SK-N-SH (cell line): Measurements from ENCODE around the gene RAB33A. TPM values are rescaled to one million over a fixed set of nuclear protein-coding genes. Genes with fewer than 3 reads are reported as not detected.

Experiments used
- CTCF ChIA-PET: fragments of 300-600, 350-600 bp; formaldehyde crosslinking; extraction: SDS; loops from one replicate; lab custom pipeline; 2021; lab: Yijun Ruan, JAX
- POLR2A ChIA-PET: fragments of 350-600 bp; sonication (Branson Sonifier 250); formaldehyde crosslinking; extraction: SDS; loops from one replicate; lab custom pipeline; 2020; ENCODE audit warnings: antibody characterized with exemption, inconsistent platforms; lab: Yijun Ruan, JAX
- DNase-seq: peaks from one replicate; pipeline ENCODE4 v3.0.0; 2012
- H2AFZ ChIP-seq: fragments of 200-600 bp; sonication (generic); 2 replicates; pipeline ENCODE4 v1.8.1; 2016; ENCODE audit warnings: antibody characterized with exemption, mild to moderate bottlenecking, low read depth
- H3F3A ChIP-seq: fragments of 200-600 bp; sonication (generic); replicated peaks from 2 replicates; pipeline ENCODE3; 2016; ENCODE audit warnings: antibody characterized with exemption, mild to moderate bottlenecking; ENCODE audit not compliant: insufficient read depth
- H3K27ac ChIP-seq, 2 experiments: fragments of 200-500 bp in 1 of 2; fragments of 200-600 bp in 1 of 2; sonication (Bioruptor generic) in 1 of 2; sonication (generic), shearing (Covaris generic) in 1 of 2; 2 replicates each; pipeline versions ENCODE4 v1.5.1 to v1.6.1; 2014 to 2016; ENCODE audit warnings: low read depth in 2 of 2, inconsistent platforms in 1 of 2, low read length in 1 of 2, mild to moderate bottlenecking in 1 of 2, mixed read lengths in 1 of 2
- H3K27me3 ChIP-seq: fragments of 200-600 bp; sonication (generic), shearing (Covaris generic); 2 replicates; pipeline ENCODE4 v1.6.1; 2016; ENCODE audit warnings: mixed run types; ENCODE audit not compliant: insufficient read depth
- H3K36me3 ChIP-seq, 2 experiments: fragments of 200-500 bp in 1 of 2; fragments of 200-600 bp in 1 of 2; sonication (Bioruptor generic) in 1 of 2; sonication (generic) in 1 of 2; replicated peaks in 1 of 2; 2 replicates each; pipeline versions ENCODE3 to v1.5.1; 2014 to 2016; ENCODE audit warnings: low read length in 1 of 2, mild to moderate bottlenecking in 1 of 2; ENCODE audit not compliant: insufficient read depth in 2 of 2, control insufficient read depth in 1 of 2
- H3K4me1 ChIP-seq, 2 experiments: fragments of 200-500 bp in 1 of 2; fragments of 200-600 bp in 1 of 2; sonication (Bioruptor generic) in 1 of 2; sonication (generic), shearing (Covaris generic) in 1 of 2; 2 replicates each; pipeline versions ENCODE4 v1.5.1 to v1.6.1; 2014 to 2016; ENCODE audit warnings: low read depth in 1 of 2, low read length in 1 of 2, mixed run types in 1 of 2; ENCODE audit not compliant: insufficient read depth in 2 of 2, control insufficient read depth in 1 of 2
- H3K4me2 ChIP-seq: fragments of 200-600 bp; sonication (generic), shearing (Covaris generic); 2 replicates; pipeline ENCODE4 v1.6.1; 2017; ENCODE audit warnings: mixed run types
- H3K4me3 ChIP-seq, 2 experiments: fragments of 200-500 bp in 1 of 2; fragments of 200-600 bp in 1 of 2; sonication (Bioruptor generic) in 1 of 2; sonication (generic), shearing (Covaris generic) in 1 of 2; 2 replicates each; pipeline versions ENCODE4 v1.5.1 to v1.8.1; 2014 to 2016; ENCODE audit warnings: low read depth in 2 of 2, inconsistent platforms in 1 of 2, low read length in 1 of 2, mild to moderate bottlenecking in 1 of 2, mixed read lengths in 1 of 2, moderate library complexity in 1 of 2
- H3K79me2 ChIP-seq: fragments of 200-600 bp; sonication (generic); 2 replicates; pipeline ENCODE4 v1.8.1; 2017; ENCODE audit warnings: mild to moderate bottlenecking; ENCODE audit not compliant: insufficient read depth
- H3K9ac ChIP-seq: fragments of 200-600 bp; sonication (generic); 2 replicates; pipeline ENCODE4 v1.6.1; 2017; ENCODE audit warnings: mixed run types
- H3K9me2 ChIP-seq: fragments of 200-600 bp; sonication (generic); 2 replicates; pipeline ENCODE4 v1.6.1; 2017; ENCODE audit warnings: mixed run types
- H3K9me3 ChIP-seq: fragments of 200-600 bp; sonication (generic); 2 replicates; pipeline ENCODE4 v1.6.1; 2017; ENCODE audit warnings: mixed run types, mild to moderate bottlenecking, moderate library complexity
- H4K20me1 ChIP-seq: fragments of 200-600 bp; sonication (generic); 2 replicates; pipeline ENCODE4 v1.6.1; 2017; ENCODE audit warnings: mild to moderate bottlenecking, mixed run types; ENCODE audit not compliant: insufficient read depth
- EZH2phosphoT487 ChIP-seq: fragments of 200-600 bp; sonication (generic); IDR thresholded peaks from 2 replicates; pipeline ENCODE4 v1.6.1; 2017; ENCODE audit warnings: low read depth, mixed run types, mild to moderate bottlenecking, antibody characterized with exemption, moderate library complexity, borderline replicate concordance
- FOXJ3 ChIP-seq: sonication (generic); formaldehyde crosslinking; IDR thresholded peaks from 2 replicates; pipeline ENCODE4 v1.5.1; 2020; ENCODE audit warnings: mild to moderate bottlenecking, missing genetic modification reagents
- GATA2 ChIP-seq: sonication (generic); formaldehyde crosslinking; IDR thresholded peaks from 2 replicates; pipeline ENCODE4 v1.5.0; 2020; ENCODE audit warnings: mild to moderate bottlenecking, missing genetic modification reagents
- JUND ChIP-seq: IDR thresholded peaks from 2 replicates; pipeline ENCODE4 v1.4.0; 2012
- MEF2A ChIP-seq: IDR thresholded peaks from 2 replicates; pipeline ENCODE4 v1.4.0; 2012; ENCODE audit warnings: low read depth, borderline replicate concordance
- TEAD4 ChIP-seq: IDR thresholded peaks from 2 replicates; pipeline ENCODE4 v1.4.0; 2012; ENCODE audit warnings: mild to moderate bottlenecking, borderline replicate concordance; ENCODE audit not compliant: insufficient read depth
- YY1 ChIP-seq: IDR thresholded peaks from 2 replicates; pipeline ENCODE4 v1.4.0; 2012; ENCODE audit warnings: low read depth, mild to moderate bottlenecking
- WGBS: methylation state at CpG from one replicate; pipeline ENCODE4 v1.1.6; 2017; ENCODE audit warnings: low lambda C conversion rate; 5-methylcytosine and 5-hydroxymethylcytosine counted together
- polyA plus RNA-seq, 3 experiments: library from polyadenylated mRNA; depleted of rRNA; stranded (reverse); fragments of >200 nt; gene quantifications; 2 replicates each; pipeline ENCODE4 v1.2.3, GENCODE V29; 2012
- TF ChIP-seq, protein P1 (sequence below): IDR thresholded peaks from 2 replicates; pipeline ENCODE4 v1.4.0; 2012; ENCODE audit warnings: low read depth, borderline replicate concordance
- TF ChIP-seq, protein P2 (sequence below): fragments of 200-600 bp; sonication (generic); IDR thresholded peaks from 2 replicates; pipeline ENCODE4 v1.6.1; 2017; ENCODE audit warnings: antibody characterized with exemption, mild to moderate bottlenecking, moderate library complexity

Gene RAB33A
- polyA plus RNA-seq, 1 of the 3 experiments (the other 2 are of a cell fraction), result 1.2 TPM

DNA sequence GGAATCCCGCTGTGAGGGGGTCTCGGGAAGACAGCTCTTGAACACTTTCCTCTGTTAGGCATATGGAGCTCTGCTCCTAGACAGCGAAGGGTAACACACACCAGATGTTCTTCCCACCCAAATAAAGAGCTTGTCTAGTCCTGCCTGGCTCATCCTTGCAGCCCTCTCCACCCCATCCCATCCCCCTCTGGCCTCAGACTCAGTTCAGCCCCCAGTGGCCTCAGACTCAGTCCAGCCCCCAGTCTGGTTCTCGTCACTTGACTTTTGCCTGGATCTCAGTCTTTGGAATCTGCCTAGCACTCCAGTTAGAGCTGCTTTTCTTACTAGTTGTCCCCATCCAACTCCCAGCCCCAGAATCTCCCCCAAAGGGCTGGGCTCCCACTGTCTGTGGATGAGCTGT is 14.9 kb downstream of the RAB33A start:
- WGBS, result 47% methylated on average over 4 of the region's 4 CpGs
- Histone ChIP-seq H3K27ac (no peak overlapping the region), H3K4me1 (peaks cover 0 to 6% of the 10 kb centered on the region in 2 experiments; a peak in 1 of 4 replicates), H3K9ac (no peak overlapping the region), H2AFZ (no peak overlapping the region), H3K4me3 (no peak overlapping the region), H3K27me3 (peaks cover 24% of the 10 kb centered on the region; the same call in 1 of the 2 replicates), H3K36me3 (no peaks in the 10 kb centered on the region), H3F3A (no peaks in the 10 kb centered on the region), H3K9me3 (no peaks in the 10 kb centered on the region), H3K79me2 (no peaks in the 10 kb centered on the region), H4K20me1 (no peaks in the 10 kb centered on the region), H3K9me2 (no peaks in the 10 kb centered on the region), H3K4me2 (no peak overlapping the region)
- DNase-seq, result peak; percentile 37
- TF ChIP-seq GATA2 (CRISPR knock-in tag) (no peak), MEF2A (no peak)
- ChIA-PET POLR2A (interaction anchor here (0.5 to 1.5 kb wide), 4 partner anchors 11 to 89 kb away, joined by 3 to 6 read pairs (median 4); partner anchors contain the start of genes AIFM1 and RAB33A), CTCF (interaction anchor here (0.7 to 10.6 kb wide), 5 partner anchors 10 to 261 kb away, joined by 3 to 113 read pairs (median 4); no protein-coding TSS in a partner anchor)

DNA sequence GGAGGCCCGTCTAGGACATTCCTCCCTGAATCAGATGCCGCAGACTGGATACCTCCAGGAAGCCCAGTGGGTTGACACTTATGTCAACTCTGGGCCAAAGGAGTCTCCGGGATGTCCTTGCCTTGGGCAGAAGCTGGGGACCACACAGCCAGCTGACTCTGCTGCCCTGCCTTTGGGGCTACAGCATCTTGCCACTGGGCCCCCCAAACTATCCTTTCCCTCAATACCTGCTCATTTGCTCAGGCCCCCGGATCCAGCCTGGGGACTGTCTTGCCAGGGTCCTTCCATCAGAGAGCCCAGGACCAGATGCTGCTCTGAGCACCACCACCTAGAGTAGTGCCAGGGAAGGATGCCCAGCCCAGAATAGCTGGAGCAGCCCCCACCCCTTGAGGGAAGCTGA is 19.0 kb downstream of the RAB33A start:
- CTCF ChIA-PET, result interaction anchor here (0.7 to 10.6 kb wide), 6 partner anchors 13 to 120 kb away, joined by 3 to 113 read pairs (median 6); no protein-coding TSS in a partner anchor
- POLR2A ChIA-PET, result no interaction called here

More for the DNA sequence above, 19.0 kb downstream of the RAB33A start:
- no peak overlapping the region for H3K4me2 ChIP-seq
- DNase-seq, result no peak
- H2AFZ ChIP-seq, result no peak overlapping the region
- H3F3A ChIP-seq, result no peaks in the 10 kb centered on the region
- no peak overlapping the region for H3K9ac ChIP-seq
- H3K4me3 ChIP-seq, result no peak overlapping the region
- TF ChIP-seq EZH2phosphoT487, result no peak
- TF ChIP-seq FOXJ3 (CRISPR knock-in tag), result no peak
- TF ChIP-seq JUND, result no peak
- TF ChIP-seq, protein P1, sequence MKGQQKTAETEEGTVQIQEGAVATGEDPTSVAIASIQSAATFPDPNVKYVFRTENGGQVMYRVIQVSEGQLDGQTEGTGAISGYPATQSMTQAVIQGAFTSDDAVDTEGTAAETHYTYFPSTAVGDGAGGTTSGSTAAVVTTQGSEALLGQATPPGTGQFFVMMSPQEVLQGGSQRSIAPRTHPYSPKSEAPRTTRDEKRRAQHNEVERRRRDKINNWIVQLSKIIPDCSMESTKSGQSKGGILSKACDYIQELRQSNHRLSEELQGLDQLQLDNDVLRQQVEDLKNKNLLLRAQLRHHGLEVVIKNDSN, result no peak
- TF ChIP-seq YY1, result no peak
- TF ChIP-seq, protein P2, sequence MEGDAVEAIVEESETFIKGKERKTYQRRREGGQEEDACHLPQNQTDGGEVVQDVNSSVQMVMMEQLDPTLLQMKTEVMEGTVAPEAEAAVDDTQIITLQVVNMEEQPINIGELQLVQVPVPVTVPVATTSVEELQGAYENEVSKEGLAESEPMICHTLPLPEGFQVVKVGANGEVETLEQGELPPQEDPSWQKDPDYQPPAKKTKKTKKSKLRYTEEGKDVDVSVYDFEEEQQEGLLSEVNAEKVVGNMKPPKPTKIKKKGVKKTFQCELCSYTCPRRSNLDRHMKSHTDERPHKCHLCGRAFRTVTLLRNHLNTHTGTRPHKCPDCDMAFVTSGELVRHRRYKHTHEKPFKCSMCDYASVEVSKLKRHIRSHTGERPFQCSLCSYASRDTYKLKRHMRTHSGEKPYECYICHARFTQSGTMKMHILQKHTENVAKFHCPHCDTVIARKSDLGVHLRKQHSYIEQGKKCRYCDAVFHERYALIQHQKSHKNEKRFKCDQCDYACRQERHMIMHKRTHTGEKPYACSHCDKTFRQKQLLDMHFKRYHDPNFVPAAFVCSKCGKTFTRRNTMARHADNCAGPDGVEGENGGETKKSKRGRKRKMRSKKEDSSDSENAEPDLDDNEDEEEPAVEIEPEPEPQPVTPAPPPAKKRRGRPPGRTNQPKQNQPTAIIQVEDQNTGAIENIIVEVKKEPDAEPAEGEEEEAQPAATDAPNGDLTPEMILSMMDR, result no peak
- TF ChIP-seq TEAD4, result no peak
- TF ChIP-seq, all 33 proteins: peak for 0
- Histone ChIP-seq H3K79me2 (no peaks in the 10 kb centered on the region), H4K20me1 (no peaks in the 10 kb centered on the region), H3K9me2 (no peaks in the 10 kb centered on the region), H3K9me3 (no peaks in the 10 kb centered on the region), H3K27me3 (peaks cover 23% of the 10 kb centered on the region; the same call in 1 of the 2 replicates), H3K27ac (no peak overlapping the region), H3K4me1 (peaks cover 0 to 6% of the 10 kb centered on the region in 2 experiments; a peak in 1 of 4 replicates), H3K36me3 (no peaks in the 10 kb centered on the region)
- 40% methylated on average over 3 of the region's 4 CpGs for WGBS
